Stimulated activated memory B cell treated with anti-CD40 and anti-IgM and Interleukin-4, amounts not matched to agents 10 μg/mL and 1 μg/mL and 100 μg/mL, for 72 hours (primary cell): Measurements from ENCODE around the gene SLX9.
A peak's percentile ranks its signal among the peaks of the same experiment; 100 is the strongest.

Experiments used
- ATAC-seq: fragments of 150-1000 bp; cut with Tn5 transposase; 2 replicates; pipeline ENCODE4 v1.10.0; 2021
- H3K27ac Mint-ChIP-seq: one replicate; pipeline ENCODE4 v1.8.0; 2022; ENCODE audit warnings: mild to moderate bottlenecking, mixed read lengths
- H3K27me3 Mint-ChIP-seq: one replicate; pipeline ENCODE4 v1.8.0; 2022; ENCODE audit warnings: mixed read lengths
- H3K36me3 Mint-ChIP-seq: one replicate; pipeline ENCODE4 v1.8.0; 2022; ENCODE audit warnings: mixed read lengths
- H3K4me1 Mint-ChIP-seq: one replicate; pipeline ENCODE4 v1.8.0; 2022; ENCODE audit warnings: mixed read lengths
- H3K4me3 Mint-ChIP-seq: one replicate; pipeline ENCODE4 v1.8.0; 2022; ENCODE audit warnings: mild to moderate bottlenecking, moderate library complexity, mixed read lengths
- H3K9me3 Mint-ChIP-seq: one replicate; pipeline ENCODE4 v1.8.0; 2022; ENCODE audit warnings: mixed read lengths

Gene SLX9

GRCh38 chr21:44962403-44962966, 22.7 kb downstream of the SLX9 start:
- H3K36me3 Mint-ChIP-seq, result peaks cover 64% of the 10 kb centered on the region
- H3K9me3 Mint-ChIP-seq, result no peaks in the 10 kb centered on the region
- H3K4me1 Mint-ChIP-seq, result peaks cover 16% of the 10 kb centered on the region
- no peak overlapping the region for H3K4me3 Mint-ChIP-seq
- H3K27ac Mint-ChIP-seq, result no peak overlapping the region
- no peak for ATAC-seq
- H3K27me3 Mint-ChIP-seq, result no peaks in the 10 kb centered on the region

- Mint-ChIP-seq H3K4me3 (no peak overlapping the region), H3K36me3 (peaks cover 72% of the 10 kb centered on the region)
These were observed 24.6 kb downstream of the SLX9 start for GRCh38 chr21:44964381-44964780.

GRCh38 chr21:44965251-44966022, 25.6 kb downstream of the SLX9 start:
- Mint-ChIP-seq H3K9me3 (no peaks in the 10 kb centered on the region), H3K4me1 (peaks cover 16% of the 10 kb centered on the region), H3K27ac (no peak overlapping the region), H3K36me3 (peaks cover 81% of the 10 kb centered on the region), H3K4me3 (no peak overlapping the region), H3K27me3 (no peaks in the 10 kb centered on the region)
- no peak for ATAC-seq

More at GRCh38 chr21:44964381-44964780, 24.6 kb downstream of the SLX9 start:
- Mint-ChIP-seq H3K27me3 (no peaks in the 10 kb centered on the region), H3K4me1 (peaks cover 16% of the 10 kb centered on the region), H3K27ac (no peak overlapping the region), H3K9me3 (no peaks in the 10 kb centered on the region)
- ATAC-seq, result no peak

- Mint-ChIP-seq H3K4me3 (no peak overlapping the region), H3K9me3 (no peaks in the 10 kb centered on the region), H3K4me1 (peaks cover 16% of the 10 kb centered on the region), H3K27me3 (no peaks in the 10 kb centered on the region), H3K27ac (no peak overlapping the region), H3K36me3 (peaks cover 79% of the 10 kb centered on the region)
- ATAC-seq, result no peak
These were observed 26.6 kb downstream of the SLX9 start for GRCh38 chr21:44966135-44967081.

GRCh38 chr21:44967082-44968047, 27.5 kb downstream of the SLX9 start:
- Mint-ChIP-seq H3K4me1 (peaks cover 16% of the 10 kb centered on the region), H3K27ac (no peak overlapping the region)

GRCh38 chr21:44969066-44969670, 29.3 kb downstream of the SLX9 start:
- ATAC-seq, result no peak
- H3K4me3 Mint-ChIP-seq, result no peak overlapping the region
- no peak overlapping the region for H3K27ac Mint-ChIP-seq
- peaks cover 14% of the 10 kb centered on the region for H3K4me1 Mint-ChIP-seq
- no peaks in the 10 kb centered on the region for H3K27me3 Mint-ChIP-seq
- peaks cover 60% of the 10 kb centered on the region for H3K36me3 Mint-ChIP-seq
- H3K9me3 Mint-ChIP-seq, result no peaks in the 10 kb centered on the region

More at GRCh38 chr21:44967082-44968047, 27.5 kb downstream of the SLX9 start:
- Mint-ChIP-seq H3K27me3 (no peaks in the 10 kb centered on the region), H3K9me3 (no peaks in the 10 kb centered on the region), H3K4me3 (no peak overlapping the region), H3K36me3 (peaks cover 69% of the 10 kb centered on the region)
- no peak for ATAC-seq

- Mint-ChIP-seq H3K27me3 (no peaks in the 10 kb centered on the region), H3K27ac (no peak overlapping the region), H3K4me1 (peaks cover 6% of the 10 kb centered on the region), H3K9me3 (no peaks in the 10 kb centered on the region), H3K36me3 (peaks cover 52% of the 10 kb centered on the region), H3K4me3 (no peak overlapping the region)
- ATAC-seq, result no peak
These were observed 30.3 kb downstream of the SLX9 start for GRCh38 chr21:44969931-44970755.

GRCh38 chr21:44970766-44971671, 31.2 kb downstream of the SLX9 start:
- peak; percentile 26 for ATAC-seq
- peaks cover 47% of the 10 kb centered on the region for H3K36me3 Mint-ChIP-seq

GRCh38 chr21:44971672-44971995, 31.8 kb downstream of the SLX9 start:
- no peaks in the 10 kb centered on the region for H3K9me3 Mint-ChIP-seq
- H3K27ac Mint-ChIP-seq, result no peak overlapping the region
- no peaks in the 10 kb centered on the region for H3K27me3 Mint-ChIP-seq
- no peak for ATAC-seq
- no peaks in the 10 kb centered on the region for H3K4me1 Mint-ChIP-seq
- peaks cover 43% of the 10 kb centered on the region for H3K36me3 Mint-ChIP-seq
- no peak overlapping the region for H3K4me3 Mint-ChIP-seq

More at GRCh38 chr21:44970766-44971671, 31.2 kb downstream of the SLX9 start:
- Mint-ChIP-seq H3K4me1 (no peaks in the 10 kb centered on the region), H3K27ac (no peak overlapping the region), H3K4me3 (no peak overlapping the region), H3K27me3 (no peaks in the 10 kb centered on the region), H3K9me3 (no peaks in the 10 kb centered on the region)

GRCh38 chr21:44972301-44972814, 32.5 kb downstream of the SLX9 start:
- ATAC-seq, result no peak
- no peaks in the 10 kb centered on the region for H3K4me1 Mint-ChIP-seq
- H3K9me3 Mint-ChIP-seq, result no peaks in the 10 kb centered on the region
- no peak overlapping the region for H3K4me3 Mint-ChIP-seq
- H3K27me3 Mint-ChIP-seq, result no peaks in the 10 kb centered on the region
- H3K36me3 Mint-ChIP-seq, result peaks cover 39% of the 10 kb centered on the region
- H3K27ac Mint-ChIP-seq, result no peak overlapping the region

GRCh38 chr21:44972821-44973220, 33.0 kb downstream of the SLX9 start:
- Mint-ChIP-seq H3K4me3 (no peak overlapping the region), H3K36me3 (peaks cover 35% of the 10 kb centered on the region)

GRCh38 chr21:44973598-44973997, 33.8 kb downstream of the SLX9 start:
- H3K27ac Mint-ChIP-seq, result no peak overlapping the region

More at GRCh38 chr21:44972821-44973220, 33.0 kb downstream of the SLX9 start:
- Mint-ChIP-seq H3K9me3 (no peaks in the 10 kb centered on the region), H3K27ac (no peak overlapping the region), H3K4me1 (no peaks in the 10 kb centered on the region), H3K27me3 (no peaks in the 10 kb centered on the region)
- no peak for ATAC-seq

More at GRCh38 chr21:44973598-44973997, 33.8 kb downstream of the SLX9 start:
- no peaks in the 10 kb centered on the region for H3K9me3 Mint-ChIP-seq
- no peak for ATAC-seq
- no peaks in the 10 kb centered on the region for H3K27me3 Mint-ChIP-seq
- H3K4me1 Mint-ChIP-seq, result no peaks in the 10 kb centered on the region
- no peak overlapping the region for H3K4me3 Mint-ChIP-seq
- peaks cover 34% of the 10 kb centered on the region for H3K36me3 Mint-ChIP-seq
